Liver (tissue), 9 donors: ENCODE measurements around the gene HGFAC. TPM values are rescaled to one million over a fixed set of nuclear protein-coding genes. Genes with fewer than 3 reads are reported as not detected.

Source experiments
- DNase-seq: peaks from one replicate; pipeline ENCODE4 v3.0.0-alpha.2; 2017; ENCODE audit warnings: low spot score
- H3K27ac ChIP-seq, 2 donors: one replicate each; pipeline ENCODE4 v1.7.0; 2013; ENCODE audit warnings: inconsistent platforms in 2 of 2, low read length in 2 of 2, control low read depth in 1 of 2, low read depth in 1 of 2, mild to moderate bottlenecking in 1 of 2
- H3K27me3 ChIP-seq, 4 donors: one replicate each; pipeline versions ENCODE4 v1.6.1 to v1.7.0; 2013; ENCODE audit warnings: low read length in 3 of 4, inconsistent platforms in 1 of 4, mild to moderate bottlenecking in 1 of 4, moderate library complexity in 1 of 4; ENCODE audit not compliant: control insufficient read depth in 4 of 4, insufficient read depth in 4 of 4
- H3K36me3 ChIP-seq, 4 donors: one replicate each; pipeline versions ENCODE4 v1.6.1 to v1.7.0; 2013; ENCODE audit warnings: low read length in 3 of 4, mild to moderate bottlenecking in 3 of 4, low read depth in 1 of 4, moderate library complexity in 1 of 4; ENCODE audit not compliant: control insufficient read depth in 4 of 4, insufficient read depth in 3 of 4
- H3K4me1 ChIP-seq, 4 donors: one replicate each; pipeline versions ENCODE4 v1.6.1 to v1.7.0; 2013; ENCODE audit warnings: low read length in 3 of 4, mild to moderate bottlenecking in 3 of 4, moderate library complexity in 1 of 4; ENCODE audit not compliant: control insufficient read depth in 4 of 4, insufficient read depth in 4 of 4
- H3K4me3 ChIP-seq, 3 donors: one replicate each; pipeline versions ENCODE4 v1.6.1 to v1.7.0; 2013; ENCODE audit warnings: low read length in 3 of 3, control low read depth in 1 of 3, low read depth in 1 of 3, mild to moderate bottlenecking in 1 of 3
- H3K9ac ChIP-seq, 2 donors: one replicate each; pipeline ENCODE4 v1.7.0; 2013; ENCODE audit warnings: low read length in 2 of 2, mild to moderate bottlenecking in 2 of 2, moderate library complexity in 2 of 2, control low read depth in 1 of 2, low read depth in 1 of 2
- H3K9me3 ChIP-seq, 4 donors: one replicate each; pipeline versions ENCODE4 v1.6.1 to v1.7.0; 2013; ENCODE audit warnings: low read length in 3 of 4; ENCODE audit not compliant: control insufficient read depth in 4 of 4
- EGR1 ChIP-seq, 2 donors: IDR thresholded peaks; 2 replicates each; pipeline ENCODE4 v1.6.1; 2016 to 2018; ENCODE audit warnings: antibody characterized with exemption in 2 of 2, low read depth in 2 of 2
- FOXA1 ChIP-seq: IDR thresholded peaks from 2 replicates; pipeline ENCODE4 v1.6.1; 2016; ENCODE audit warnings: antibody characterized with exemption
- FOXA2 ChIP-seq: IDR thresholded peaks from 2 replicates; pipeline ENCODE4 v1.6.1; 2016; ENCODE audit warnings: antibody characterized with exemption
- GABPA ChIP-seq, 2 donors: IDR thresholded peaks in 1 of 2; conservative IDR thresholded peaks in 1 of 2; 2 replicates each; pipeline ENCODE4 v1.6.1; 2016; ENCODE audit warnings: antibody characterized with exemption in 2 of 2, mild to moderate bottlenecking in 1 of 2, moderate library complexity in 1 of 2
- HNF4A ChIP-seq, 2 donors: conservative IDR thresholded peaks; 2 replicates each; pipeline ENCODE4 v1.6.1; 2016; ENCODE audit warnings: antibody characterized with exemption in 2 of 2, mild to moderate bottlenecking in 2 of 2
- NR2F2 ChIP-seq: IDR thresholded peaks from 2 replicates; pipeline ENCODE4 v1.6.1; 2016; ENCODE audit warnings: antibody characterized with exemption
- RAD21 ChIP-seq, 2 donors: IDR thresholded peaks; 2 replicates each; pipeline ENCODE4 v1.6.1; 2016; ENCODE audit warnings: antibody characterized with exemption in 2 of 2, mild to moderate bottlenecking in 2 of 2
- TAF1 ChIP-seq: conservative IDR thresholded peaks from 2 replicates; pipeline ENCODE4 v1.6.1; 2016; ENCODE audit warnings: antibody characterized with exemption, mild to moderate bottlenecking
- YY1 ChIP-seq: IDR thresholded peaks from 2 replicates; pipeline ENCODE4 v1.6.1; 2016; ENCODE audit warnings: antibody characterized with exemption, mild to moderate bottlenecking
- WGBS: extraction: QIAGEN DNeasy Blood & Tissue Kit; methylation state at CpG from one replicate; pipeline ENCODE4 v1.1.7; 2013; 5-methylcytosine and 5-hydroxymethylcytosine counted together
- polyA plus RNA-seq, 2 donors: library from polyadenylated mRNA; stranded (reverse) in 1 of 2; unstranded in 1 of 2; fragments of 200-250 nt in 1 of 2; fragments of >200 nt in 1 of 2; fragmentation: Nextera tagmentation in 1 of 2; extraction: Ambion mirVana in 1 of 2; gene quantifications; one replicate each; pipeline versions ENCODE4 v1.2.1 to v1.2.3, GENCODE V29; 2013 to 2015
- total RNA-seq, 2 donors: library from RNA; depleted of rRNA; stranded (reverse); fragments of >200 nt; gene quantifications; one replicate each; pipeline ENCODE4 v1.2.3, GENCODE V29; 2014
- TF ChIP-seq, protein P1 (sequence below): IDR thresholded peaks from 2 replicates; pipeline ENCODE4 v1.6.1; 2016; ENCODE audit warnings: antibody characterized with exemption
- TF ChIP-seq, protein P2 (sequence below): IDR thresholded peaks from 2 replicates; pipeline ENCODE4 v1.6.1; 2016; ENCODE audit warnings: antibody characterized with exemption
- TF ChIP-seq, protein P3 (sequence below): fragments of 150-350 bp; IDR thresholded peaks from 2 replicates; pipeline ENCODE4 v1.5.1; 2017; ENCODE audit warnings: improper control_type of control experiment, low read depth, low read length; ENCODE audit not compliant: missing input control
- TF ChIP-seq, protein P4 (sequence below): IDR thresholded peaks from 2 replicates; pipeline ENCODE4 v1.6.1; 2016; ENCODE audit warnings: antibody characterized with exemption, mild to moderate bottlenecking
- donor health status: healthy.
- donor health status: healthy.
- donor health status: healthy.
- donor health status: healthy.
- donor health status: healthy.

Gene HGFAC
- total and polyA plus RNA-seq, 4 donors = 23.3 to 133 (median 82.7) TPM

DNA sequence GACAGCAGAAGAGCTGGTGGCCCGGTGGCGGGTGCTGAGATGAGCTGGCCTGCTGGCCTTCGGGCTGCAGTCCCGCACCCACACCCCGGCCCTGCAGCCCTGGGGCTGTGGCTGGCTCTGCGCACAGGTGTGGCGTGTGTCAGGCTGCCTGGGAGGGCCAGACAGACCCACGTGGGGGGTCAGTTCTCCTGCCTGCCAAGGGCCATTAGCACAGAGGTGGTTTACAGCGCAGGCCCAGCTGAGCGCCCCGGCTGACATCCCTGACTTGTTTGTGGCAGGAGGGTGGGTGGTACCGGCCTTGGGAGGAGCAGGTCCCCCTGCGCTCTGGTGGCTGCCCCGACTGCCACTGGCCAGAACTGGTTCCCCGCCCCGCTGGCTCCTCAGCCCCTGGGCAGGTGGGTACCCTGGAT is 9.4 kb upstream of the HGFAC start:
- TF ChIP-seq NR2F2 (no peak), FOXA2 (no peak), FOXA1 (no peak), HNF4A (conservative IDR thresholded peaks at IDR 0.05) (no peak), EGR1 (IDR thresholded peaks at IDR 0.05; ENCODE audit: low read depth in 2 of 2) (no peak), RAD21 (IDR thresholded peaks at IDR 0.05) (no peak)
- TF ChIP-seq, protein P1, sequence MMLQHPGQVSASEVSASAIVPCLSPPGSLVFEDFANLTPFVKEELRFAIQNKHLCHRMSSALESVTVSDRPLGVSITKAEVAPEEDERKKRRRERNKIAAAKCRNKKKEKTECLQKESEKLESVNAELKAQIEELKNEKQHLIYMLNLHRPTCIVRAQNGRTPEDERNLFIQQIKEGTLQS = no peak
- no peak overlapping the region for H3K9ac ChIP-seq
- 90% methylated on average over 16 of the region's 16 CpGs for WGBS
- no peaks in the 10 kb centered on the region for H3K4me1 ChIP-seq
- no peak overlapping the region for H3K4me3 ChIP-seq
- H3K9me3 ChIP-seq = no peaks in the 10 kb centered on the region
- H3K27me3 ChIP-seq = no peaks in the 10 kb centered on the region
- DNase-seq = no peak
- no peak overlapping the region for H3K27ac ChIP-seq
- H3K36me3 ChIP-seq = peaks cover 2 to 15% (median 5%) of the 10 kb centered on the region in 4 donors

DNA sequence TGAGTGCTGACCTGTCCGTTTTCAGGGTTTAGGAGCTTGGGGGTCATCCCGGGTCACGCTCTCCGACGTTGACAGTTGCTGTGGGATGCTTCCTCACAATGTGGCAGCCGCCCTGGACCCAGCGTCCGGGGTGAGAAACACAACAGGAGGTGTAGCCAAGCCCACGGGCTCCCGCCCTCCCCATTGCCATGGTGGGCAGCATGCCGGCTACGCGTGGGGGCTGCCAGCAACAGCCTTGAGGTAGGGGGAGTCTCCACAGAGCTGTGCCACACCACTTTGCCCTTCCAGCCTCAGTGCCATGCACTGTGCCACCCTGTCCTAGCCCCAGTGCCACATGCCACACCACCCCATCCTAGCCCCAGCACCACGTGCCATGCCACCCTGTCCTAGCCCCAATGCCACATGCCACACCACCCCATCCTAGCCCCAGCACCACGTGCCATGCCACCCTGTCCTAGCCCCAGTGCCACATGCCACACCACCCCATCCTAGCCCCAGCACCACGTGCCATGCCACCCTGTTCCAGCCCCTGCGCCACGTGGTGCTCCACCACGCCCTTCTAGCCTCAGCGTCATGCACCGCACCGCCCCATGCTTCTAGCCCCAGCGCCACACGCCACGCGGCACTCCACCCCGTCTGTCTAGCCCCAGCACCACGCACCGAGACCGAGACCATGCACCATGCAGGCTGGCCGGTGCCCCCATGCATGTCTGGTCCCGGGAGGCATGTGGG is 8.5 kb upstream of the HGFAC start:
- 95% methylated on average over 32 of the region's 32 CpGs for WGBS
- no peak overlapping the region for H3K9ac ChIP-seq
- H3K36me3 ChIP-seq = peaks cover 2 to 11% (median 5%) of the 10 kb centered on the region in 4 donors
- H3K4me3 ChIP-seq = no peak overlapping the region
- no peaks in the 10 kb centered on the region for H3K4me1 ChIP-seq
- no peak overlapping the region for H3K27ac ChIP-seq
- no peak for DNase-seq
- H3K27me3 ChIP-seq = no peaks in the 10 kb centered on the region
- TF ChIP-seq YY1 = no peak
- TF ChIP-seq HNF4A (conservative IDR thresholded peaks at IDR 0.05) = no peak
- TF ChIP-seq EGR1 (IDR thresholded peaks at IDR 0.05; ENCODE audit: low read depth in 2 of 2) = no peak
- TF ChIP-seq, protein P2, sequence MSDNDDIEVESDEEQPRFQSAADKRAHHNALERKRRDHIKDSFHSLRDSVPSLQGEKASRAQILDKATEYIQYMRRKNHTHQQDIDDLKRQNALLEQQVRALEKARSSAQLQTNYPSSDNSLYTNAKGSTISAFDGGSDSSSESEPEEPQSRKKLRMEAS = no peak
- no peak for TF ChIP-seq GABPA (IDR thresholded peaks at IDR 0.05 in 1 of 2, conservative IDR thresholded peaks at IDR 0.05 in 1 of 2)
- TF ChIP-seq, protein P3, sequence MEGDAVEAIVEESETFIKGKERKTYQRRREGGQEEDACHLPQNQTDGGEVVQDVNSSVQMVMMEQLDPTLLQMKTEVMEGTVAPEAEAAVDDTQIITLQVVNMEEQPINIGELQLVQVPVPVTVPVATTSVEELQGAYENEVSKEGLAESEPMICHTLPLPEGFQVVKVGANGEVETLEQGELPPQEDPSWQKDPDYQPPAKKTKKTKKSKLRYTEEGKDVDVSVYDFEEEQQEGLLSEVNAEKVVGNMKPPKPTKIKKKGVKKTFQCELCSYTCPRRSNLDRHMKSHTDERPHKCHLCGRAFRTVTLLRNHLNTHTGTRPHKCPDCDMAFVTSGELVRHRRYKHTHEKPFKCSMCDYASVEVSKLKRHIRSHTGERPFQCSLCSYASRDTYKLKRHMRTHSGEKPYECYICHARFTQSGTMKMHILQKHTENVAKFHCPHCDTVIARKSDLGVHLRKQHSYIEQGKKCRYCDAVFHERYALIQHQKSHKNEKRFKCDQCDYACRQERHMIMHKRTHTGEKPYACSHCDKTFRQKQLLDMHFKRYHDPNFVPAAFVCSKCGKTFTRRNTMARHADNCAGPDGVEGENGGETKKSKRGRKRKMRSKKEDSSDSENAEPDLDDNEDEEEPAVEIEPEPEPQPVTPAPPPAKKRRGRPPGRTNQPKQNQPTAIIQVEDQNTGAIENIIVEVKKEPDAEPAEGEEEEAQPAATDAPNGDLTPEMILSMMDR = no peak
- no peak for TF ChIP-seq TAF1
- TF ChIP-seq, protein P1 = no peak
- TF ChIP-seq, protein P4, sequence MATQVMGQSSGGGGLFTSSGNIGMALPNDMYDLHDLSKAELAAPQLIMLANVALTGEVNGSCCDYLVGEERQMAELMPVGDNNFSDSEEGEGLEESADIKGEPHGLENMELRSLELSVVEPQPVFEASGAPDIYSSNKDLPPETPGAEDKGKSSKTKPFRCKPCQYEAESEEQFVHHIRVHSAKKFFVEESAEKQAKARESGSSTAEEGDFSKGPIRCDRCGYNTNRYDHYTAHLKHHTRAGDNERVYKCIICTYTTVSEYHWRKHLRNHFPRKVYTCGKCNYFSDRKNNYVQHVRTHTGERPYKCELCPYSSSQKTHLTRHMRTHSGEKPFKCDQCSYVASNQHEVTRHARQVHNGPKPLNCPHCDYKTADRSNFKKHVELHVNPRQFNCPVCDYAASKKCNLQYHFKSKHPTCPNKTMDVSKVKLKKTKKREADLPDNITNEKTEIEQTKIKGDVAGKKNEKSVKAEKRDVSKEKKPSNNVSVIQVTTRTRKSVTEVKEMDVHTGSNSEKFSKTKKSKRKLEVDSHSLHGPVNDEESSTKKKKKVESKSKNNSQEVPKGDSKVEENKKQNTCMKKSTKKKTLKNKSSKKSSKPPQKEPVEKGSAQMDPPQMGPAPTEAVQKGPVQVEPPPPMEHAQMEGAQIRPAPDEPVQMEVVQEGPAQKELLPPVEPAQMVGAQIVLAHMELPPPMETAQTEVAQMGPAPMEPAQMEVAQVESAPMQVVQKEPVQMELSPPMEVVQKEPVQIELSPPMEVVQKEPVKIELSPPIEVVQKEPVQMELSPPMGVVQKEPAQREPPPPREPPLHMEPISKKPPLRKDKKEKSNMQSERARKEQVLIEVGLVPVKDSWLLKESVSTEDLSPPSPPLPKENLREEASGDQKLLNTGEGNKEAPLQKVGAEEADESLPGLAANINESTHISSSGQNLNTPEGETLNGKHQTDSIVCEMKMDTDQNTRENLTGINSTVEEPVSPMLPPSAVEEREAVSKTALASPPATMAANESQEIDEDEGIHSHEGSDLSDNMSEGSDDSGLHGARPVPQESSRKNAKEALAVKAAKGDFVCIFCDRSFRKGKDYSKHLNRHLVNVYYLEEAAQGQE = no peak
- TF ChIP-seq FOXA2 = no peak
- H3K9me3 ChIP-seq = no peaks in the 10 kb centered on the region
